ENCODE measurements around the gene ANKRD9.
A peak's percentile ranks its signal among the peaks of the same experiment; 100 is the strongest.

The ANKRD9 gene

DNA sequence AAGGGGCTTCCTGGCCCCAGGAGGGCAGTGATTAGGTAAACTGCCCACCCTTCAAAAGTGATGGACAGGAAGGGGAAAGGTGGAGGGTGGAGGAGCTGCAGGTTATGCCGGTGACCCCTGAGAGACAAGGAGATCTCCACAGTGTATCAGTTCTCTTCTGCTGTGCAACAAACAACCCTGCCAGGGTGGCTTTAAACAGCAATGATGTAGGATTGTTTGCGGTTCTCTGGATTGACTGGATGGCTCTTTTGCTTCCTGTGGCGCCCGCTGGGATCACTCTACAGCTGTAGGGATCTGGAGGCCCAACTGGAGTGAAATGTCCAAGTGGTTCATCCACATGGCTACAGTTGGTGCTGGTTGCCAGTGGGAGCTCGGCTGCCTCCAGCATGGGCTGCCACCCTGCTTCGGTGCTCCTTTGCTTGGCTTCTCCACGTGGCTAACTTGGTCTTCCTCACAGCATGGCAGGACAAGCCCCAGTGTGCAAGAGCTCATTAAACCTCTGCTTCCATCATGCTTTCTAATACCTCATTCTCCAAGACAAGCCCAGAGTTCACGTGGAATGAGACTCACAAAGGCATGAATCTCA is 8.6 kb upstream of the ANKRD9 start:
- no peaks in the 10 kb centered on the region for H3K27me3 ChIP-seq (ENCODE audit: insufficient read depth, low read depth, severe bottlenecking)
- H3K27ac ChIP-seq, result no peak overlapping the region
- H3K9me3 ChIP-seq (ENCODE audit: severe bottlenecking), result no peaks in the 10 kb centered on the region
- no peak for DNase-seq
- no peaks in the 10 kb centered on the region for H3K36me3 ChIP-seq
- TF ChIP-seq, protein P1, sequence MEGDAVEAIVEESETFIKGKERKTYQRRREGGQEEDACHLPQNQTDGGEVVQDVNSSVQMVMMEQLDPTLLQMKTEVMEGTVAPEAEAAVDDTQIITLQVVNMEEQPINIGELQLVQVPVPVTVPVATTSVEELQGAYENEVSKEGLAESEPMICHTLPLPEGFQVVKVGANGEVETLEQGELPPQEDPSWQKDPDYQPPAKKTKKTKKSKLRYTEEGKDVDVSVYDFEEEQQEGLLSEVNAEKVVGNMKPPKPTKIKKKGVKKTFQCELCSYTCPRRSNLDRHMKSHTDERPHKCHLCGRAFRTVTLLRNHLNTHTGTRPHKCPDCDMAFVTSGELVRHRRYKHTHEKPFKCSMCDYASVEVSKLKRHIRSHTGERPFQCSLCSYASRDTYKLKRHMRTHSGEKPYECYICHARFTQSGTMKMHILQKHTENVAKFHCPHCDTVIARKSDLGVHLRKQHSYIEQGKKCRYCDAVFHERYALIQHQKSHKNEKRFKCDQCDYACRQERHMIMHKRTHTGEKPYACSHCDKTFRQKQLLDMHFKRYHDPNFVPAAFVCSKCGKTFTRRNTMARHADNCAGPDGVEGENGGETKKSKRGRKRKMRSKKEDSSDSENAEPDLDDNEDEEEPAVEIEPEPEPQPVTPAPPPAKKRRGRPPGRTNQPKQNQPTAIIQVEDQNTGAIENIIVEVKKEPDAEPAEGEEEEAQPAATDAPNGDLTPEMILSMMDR (IDR thresholded peaks at IDR 0.05; ENCODE audit: low read depth, low read length), result no peak
- no peak overlapping the region for H3K4me3 ChIP-seq (ENCODE audit: low read depth, low read length)

DNA sequence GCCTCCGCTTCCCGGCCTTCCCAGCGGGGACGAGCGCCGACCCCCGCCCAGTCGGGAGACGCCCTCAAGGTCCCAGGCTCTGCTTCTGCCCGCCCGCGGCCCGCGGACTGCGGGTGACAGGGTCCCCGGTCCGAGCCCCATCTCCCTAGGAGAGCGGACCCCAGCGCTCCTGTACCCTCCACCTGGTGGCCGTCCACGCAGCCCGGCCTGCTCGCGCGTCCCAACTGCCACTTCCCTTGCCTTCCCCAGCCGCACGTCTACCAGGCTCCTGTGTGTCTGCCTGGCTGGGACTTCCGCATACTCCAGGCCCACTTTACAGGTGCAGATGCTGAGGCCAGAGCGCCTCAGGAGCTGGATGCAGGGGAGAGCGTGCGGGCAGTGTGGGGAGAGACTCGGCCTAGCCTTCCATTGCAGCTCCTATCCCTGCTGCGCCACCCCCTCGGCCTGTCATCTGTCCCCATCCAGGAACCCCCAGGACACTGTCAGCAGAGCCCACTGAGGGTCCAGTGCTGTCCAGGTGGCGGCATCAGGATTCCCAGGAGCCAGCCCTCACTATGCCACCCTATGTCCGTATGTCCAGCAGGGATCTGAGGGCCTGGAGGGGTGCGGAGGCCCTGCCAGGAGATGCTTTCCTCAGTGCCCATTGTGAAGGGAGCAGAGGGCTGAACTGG is 8.0 kb upstream of the ANKRD9 start:
- DNase-seq, result peak; percentile 48

GRCh38 chr14:102516531-102517391 is 7.2 kb upstream of the ANKRD9 start:
- TF ChIP-seq, protein P1 (IDR thresholded peaks at IDR 0.05; ENCODE audit: low read depth, low read length), result peak; percentile 91
- Histone ChIP-seq H3K9me3 (ENCODE audit: severe bottlenecking) (no peaks in the 10 kb centered on the region), H3K36me3 (no peaks in the 10 kb centered on the region), H3K4me3 (ENCODE audit: low read depth, low read length) (peak overlapping the region; percentile 62), H3K27me3 (ENCODE audit: insufficient read depth, low read depth, severe bottlenecking) (no peaks in the 10 kb centered on the region), H3K27ac (peak overlapping the region; percentile 64)
- DNase-seq, result peak; percentile 66

More for the DNA sequence above, 8.0 kb upstream of the ANKRD9 start:
- Histone ChIP-seq H3K4me3 (ENCODE audit: low read depth, low read length) (peak overlapping the region; percentile 62), H3K27ac (peak overlapping the region; percentile 64), H3K27me3 (ENCODE audit: insufficient read depth, low read depth, severe bottlenecking) (no peaks in the 10 kb centered on the region), H3K9me3 (ENCODE audit: severe bottlenecking) (no peaks in the 10 kb centered on the region), H3K36me3 (no peaks in the 10 kb centered on the region)
- TF ChIP-seq, protein P1 (IDR thresholded peaks at IDR 0.05; ENCODE audit: low read depth, low read length), result no peak

- no peak overlapping the region for H3K27ac ChIP-seq
- H3K9me3 ChIP-seq (ENCODE audit: severe bottlenecking), result no peaks in the 10 kb centered on the region
- H3K36me3 ChIP-seq, result no peaks in the 10 kb centered on the region
- TF ChIP-seq, protein P1 (IDR thresholded peaks at IDR 0.05; ENCODE audit: low read depth, low read length), result no peak
- no peak for DNase-seq
- no peaks in the 10 kb centered on the region for H3K27me3 ChIP-seq (ENCODE audit: insufficient read depth, low read depth, severe bottlenecking)
- no peak overlapping the region for H3K4me3 ChIP-seq (ENCODE audit: low read depth, low read length)
Observed at GRCh38 chr14:102514987-102515733, 5.6 kb upstream of the ANKRD9 start.

DNA sequence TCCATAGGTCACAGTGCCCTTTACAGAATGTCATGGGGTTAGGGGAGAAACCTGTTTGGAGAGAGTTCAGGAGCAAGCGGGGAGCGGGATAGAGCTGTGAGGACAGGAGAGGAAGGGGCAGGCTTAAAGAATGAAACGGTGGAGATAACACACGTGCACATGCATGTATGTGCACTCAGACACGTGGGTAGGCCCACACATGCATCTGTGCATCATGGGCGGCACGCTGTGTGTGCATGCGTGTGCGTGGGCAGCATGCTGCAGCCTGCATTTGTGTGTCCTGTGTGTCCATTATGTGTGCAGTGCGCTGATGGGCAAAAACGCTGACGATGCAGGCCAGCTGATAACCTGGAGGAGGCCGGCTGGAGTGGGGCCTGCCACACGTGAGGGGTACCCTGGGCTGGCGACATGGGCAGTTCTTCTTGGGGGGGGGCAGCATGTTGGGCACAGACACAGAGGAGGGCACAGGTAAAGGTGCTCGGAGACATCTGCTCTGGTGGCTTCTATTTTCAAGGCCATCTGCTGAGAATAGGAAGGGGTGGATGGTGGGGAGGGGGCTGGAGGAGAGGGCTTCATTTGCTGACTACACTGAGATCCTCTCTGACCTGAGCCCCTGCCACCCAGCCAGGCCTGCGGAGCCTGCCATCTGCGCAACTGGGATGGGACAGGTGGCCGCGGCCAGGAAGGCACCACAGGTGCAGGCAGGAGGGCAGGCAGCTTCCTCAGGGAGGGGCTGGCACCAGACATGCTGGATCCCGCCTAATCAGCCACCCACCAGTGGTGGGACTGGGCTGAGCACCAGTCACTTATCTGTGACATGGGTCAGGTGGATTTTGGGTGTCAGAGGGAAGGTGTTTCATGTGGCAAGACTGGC is 4.6 kb upstream of the ANKRD9 start:
- Histone ChIP-seq H3K36me3 (no peaks in the 10 kb centered on the region), H3K4me3 (ENCODE audit: low read depth, low read length) (no peak overlapping the region), H3K27me3 (ENCODE audit: insufficient read depth, low read depth, severe bottlenecking) (no peaks in the 10 kb centered on the region), H3K9me3 (ENCODE audit: severe bottlenecking) (no peaks in the 10 kb centered on the region), H3K27ac (no peak overlapping the region)
- no peak for DNase-seq
- TF ChIP-seq, protein P1 (IDR thresholded peaks at IDR 0.05; ENCODE audit: low read depth, low read length), result no peak

All from WERI-Rb-1 (cell line).